Sigmoid colon (tissue), 7 donors: ENCODE measurements around the gene SECTM1. TPM values are rescaled to one million over a fixed set of nuclear protein-coding genes. Genes with fewer than 3 reads are reported as not detected.

ENCODE experiments used
- DNase-seq: peaks from one replicate; pipeline ENCODE4 v3.0.0-alpha.2; 2019
- H3K27ac ChIP-seq, 4 donors: fragments of 200-600 bp; sonication (generic); one replicate each; pipeline ENCODE4 v1.5.1; 2016 to 2019; ENCODE audit warnings: mild to moderate bottlenecking in 1 of 4
- H3K27me3 ChIP-seq, 3 donors: fragments of 200-600 bp; sonication (generic); one replicate each; pipeline ENCODE4 v1.5.1; 2019; ENCODE audit warnings: mild to moderate bottlenecking in 1 of 3
- H3K36me3 ChIP-seq, 4 donors: fragments of 200-600 bp; sonication (generic); one replicate each; pipeline ENCODE4 v1.5.1; 2016 to 2019
- H3K4me1 ChIP-seq, 4 donors: fragments of 200-600 bp; sonication (generic); one replicate each; pipeline ENCODE4 v1.5.1; 2017 to 2019
- H3K4me3 ChIP-seq, 4 donors: fragments of 200-600 bp; sonication (generic); one replicate each; pipeline ENCODE4 v1.5.1; 2017 to 2019; ENCODE audit warnings: mild to moderate bottlenecking in 2 of 4, moderate library complexity in 1 of 4
- H3K9me3 ChIP-seq, 4 donors: fragments of 200-600 bp in 3 of 4; sonication (generic) in 3 of 4; one replicate each; pipeline versions ENCODE4 v1.5.1 to v1.6.1; 2013 to 2019
- CTCF ChIP-seq, 4 experiments: fragments of 450-650 bp in 3 of 4; fragments of 200-600 bp in 1 of 4; IDR thresholded peaks; one replicate each; pipeline ENCODE4 v1.5.1; 2016 to 2019; ENCODE audit warnings: antibody characterized with exemption in 4 of 4, mild to moderate bottlenecking in 3 of 4, moderate library complexity in 2 of 4
- EP300 ChIP-seq, 4 donors: sonication (generic); formaldehyde crosslinking; IDR thresholded peaks; one replicate each; pipeline ENCODE4 v1.6.1; 2017; ENCODE audit warnings: antibody characterized with exemption in 4 of 4
- POLR2A ChIP-seq, 2 donors: fragments of 450-650 bp; IDR thresholded peaks; one replicate each; pipeline ENCODE4 v1.6.1; 2016; ENCODE audit warnings: antibody characterized with exemption in 2 of 2, mild to moderate bottlenecking in 2 of 2, moderate library complexity in 2 of 2
- POLR2AphosphoS5 ChIP-seq, 4 donors: sonication (generic); formaldehyde crosslinking; IDR thresholded peaks; one replicate each; pipeline ENCODE4 v1.6.1; 2017; ENCODE audit warnings: antibody characterized with exemption in 4 of 4
- WGBS, 2 donors: extraction: QIAGEN DNeasy Blood & Tissue Kit; methylation state at CpG; one replicate each; pipeline ENCODE4 v1.1.7; 2013; 5-methylcytosine and 5-hydroxymethylcytosine counted together
- intact Hi-C: fragments of 100-400 bp; cut with DNase I; formaldehyde crosslinking; loops from one replicate; pipeline ENCODE4 v1.15.1; 2023
- polyA plus RNA-seq, 3 donors: library from polyadenylated mRNA; stranded (reverse); fragments of 200-250 nt; gene quantifications; one replicate each; pipeline ENCODE4 v1.2.3, GENCODE V29; 2013
- total RNA-seq, 4 donors: library from RNA; depleted of rRNA; stranded (reverse); fragments of >200 nt; gene quantifications; one replicate each; pipeline ENCODE4 v1.1.0, GENCODE V29; 2016
- donor health status: healthy with polysubstance abuse.
- donor health status: Bipolar disorder and iron deficiency.
- donor health status: healthy.

SECTM1 gene
- total and polyA plus RNA-seq, 7 donors, result 8.4 to 105 (median 56.9) TPM

GRCh38 chr17:82325286-82326180 is 8.0 kb downstream of the SECTM1 start:
- WGBS, 2 donors, result 82 to 87% methylated on average over 30 of the region's 30 CpGs
- Histone ChIP-seq H3K36me3 (peaks cover 0 to 5% (median 0%) of the 10 kb centered on the region in 4 donors), H3K27ac (no peak overlapping the region), H3K4me1 (peaks cover 0 to 20% (median 14%) of the 10 kb centered on the region in 4 donors), H3K27me3 (no peaks in the 10 kb centered on the region), H3K4me3 (no peak overlapping the region), H3K9me3 (no peaks in the 10 kb centered on the region)
- intact Hi-C loops, result no loop called here
- DNase-seq, result no peak
- no peak for TF ChIP-seq CTCF (IDR thresholded peaks at IDR 0.05)
- no peak for TF ChIP-seq POLR2A (IDR thresholded peaks at IDR 0.05)
- no peak for TF ChIP-seq EP300 (IDR thresholded peaks at IDR 0.05)
- TF ChIP-seq POLR2AphosphoS5 (IDR thresholded peaks at IDR 0.05), result no peak

GRCh38 chr17:82324566-82325285 is 8.8 kb downstream of the SECTM1 start:
- H3K27me3 ChIP-seq, result no peaks in the 10 kb centered on the region
- TF ChIP-seq POLR2AphosphoS5 (IDR thresholded peaks at IDR 0.05), result no peak
- no peak for TF ChIP-seq CTCF (IDR thresholded peaks at IDR 0.05)
- no peak for TF ChIP-seq POLR2A (IDR thresholded peaks at IDR 0.05)
- TF ChIP-seq EP300 (IDR thresholded peaks at IDR 0.05), result no peak
- H3K36me3 ChIP-seq, result peaks cover 0 to 5% (median 0%) of the 10 kb centered on the region in 4 donors
- WGBS, 2 donors, result 22 to 59% methylated on average over 25 of the region's 25 CpGs
- no peak overlapping the region for H3K4me3 ChIP-seq
- H3K27ac ChIP-seq, result no peak overlapping the region
- peaks cover 0 to 12% (median 6%) of the 10 kb centered on the region in 4 donors for H3K4me1 ChIP-seq
- H3K9me3 ChIP-seq, result no peaks in the 10 kb centered on the region
- intact Hi-C loops, result no loop called here
- no peak for DNase-seq

DNA sequence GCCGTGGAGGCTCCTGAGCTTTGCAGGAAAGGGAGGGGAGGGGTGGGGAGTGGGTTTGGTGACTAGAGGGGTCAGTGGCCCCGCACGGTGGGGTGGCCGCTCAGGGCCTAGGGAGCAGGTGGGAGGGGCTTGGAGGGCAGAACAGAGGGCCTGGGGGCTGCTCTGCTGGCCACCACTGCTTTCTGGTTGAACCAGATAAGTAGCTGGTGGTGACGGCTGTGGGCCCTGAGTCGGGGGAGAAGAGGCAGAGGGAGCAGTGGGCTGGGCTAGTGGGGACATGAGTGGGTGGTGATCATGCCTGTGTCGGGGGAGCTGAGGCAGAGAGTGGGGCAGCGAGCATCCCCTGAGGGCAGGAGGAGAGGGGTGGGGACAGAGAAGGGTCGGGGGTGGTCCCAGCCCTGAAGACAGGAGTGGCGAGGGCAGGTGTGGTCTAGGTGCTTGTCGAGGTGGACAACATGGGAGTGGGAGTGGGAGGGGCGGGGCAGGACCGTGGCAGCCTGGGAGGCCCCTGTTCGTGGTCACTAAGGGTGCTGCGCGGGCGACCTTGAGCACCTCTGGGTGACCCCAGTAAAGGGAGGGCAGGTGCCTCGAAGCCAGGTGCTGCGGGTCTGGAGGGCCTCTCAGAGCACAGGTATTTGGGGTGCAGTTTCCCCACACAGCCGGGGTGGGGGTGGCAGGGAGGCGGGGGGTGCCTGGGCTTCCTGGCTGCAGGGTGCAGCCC is 9.9 kb downstream of the SECTM1 start:
- no peak overlapping the region for H3K27ac ChIP-seq
- WGBS, 2 donors, result 63 to 71% methylated on average over 21 of the region's 21 CpGs
- no peaks in the 10 kb centered on the region for H3K27me3 ChIP-seq
- TF ChIP-seq CTCF (IDR thresholded peaks at IDR 0.05) (no peak), POLR2AphosphoS5 (IDR thresholded peaks at IDR 0.05) (no peak), EP300 (IDR thresholded peaks at IDR 0.05) (no peak), POLR2A (IDR thresholded peaks at IDR 0.05) (no peak)
- intact Hi-C loops, result no loop called here
- peaks cover 0 to 5% (median 0%) of the 10 kb centered on the region in 4 donors for H3K36me3 ChIP-seq
- peaks cover 0 to 12% (median 6%) of the 10 kb centered on the region in 4 donors for H3K4me1 ChIP-seq
- no peak overlapping the region for H3K4me3 ChIP-seq
- DNase-seq, result no peak
- H3K9me3 ChIP-seq, result no peaks in the 10 kb centered on the region

- H3K4me1 ChIP-seq, result peaks cover 0 to 9% (median 6%) of the 10 kb centered on the region in 4 donors
- H3K27me3 ChIP-seq, result no peaks in the 10 kb centered on the region
- H3K27ac ChIP-seq, result no peak overlapping the region
- H3K36me3 ChIP-seq, result peaks cover 0 to 5% (median 0%) of the 10 kb centered on the region in 4 donors
- no peak for DNase-seq
- no peak for TF ChIP-seq POLR2AphosphoS5 (IDR thresholded peaks at IDR 0.05)
- TF ChIP-seq POLR2A (IDR thresholded peaks at IDR 0.05), result no peak
- no peak for TF ChIP-seq CTCF (IDR thresholded peaks at IDR 0.05)
- TF ChIP-seq EP300 (IDR thresholded peaks at IDR 0.05), result no peak
- no peaks in the 10 kb centered on the region for H3K9me3 ChIP-seq
- intact Hi-C loops, result no loop called here
- WGBS, 2 donors, result 72 to 88% methylated on average over 28 of the region's 28 CpGs
- no peak overlapping the region for H3K4me3 ChIP-seq
Measured at GRCh38 chr17:82322526-82323453, 10.8 kb downstream of the SECTM1 start.
